Endothelial cell of umbilical vein (primary cell): Measurements from ENCODE around the gene LRRC31.

Experiments used
- POLR2A ChIP-seq: IDR thresholded peaks from 2 replicates; pipeline ENCODE4 v1.6.1; 2012; ENCODE audit warnings: low read depth, mild to moderate bottlenecking, control low read depth, low read length
- POLR2AphosphoS5 ChIP-seq: IDR thresholded peaks from 2 replicates; pipeline ENCODE4 v1.6.1; 2012; ENCODE audit warnings: low read depth, mild to moderate bottlenecking, control low read depth, low read length, moderate library complexity; ENCODE audit not compliant: insufficient read depth
- TF ChIP-seq, protein P1 (sequence below), 2 donors: IDR thresholded peaks; 1 replicate in 1 of 2; 2 replicates in 1 of 2; pipeline ENCODE4 v1.5.1; 2011; ENCODE audit warnings: low read length in 2 of 2, mild to moderate bottlenecking in 2 of 2, moderate library complexity in 2 of 2, control low read depth in 1 of 2, inconsistent platforms in 1 of 2, low read depth in 1 of 2; ENCODE audit not compliant: insufficient read depth in 1 of 2; ENCODE audit errors: extremely low read depth in 1 of 2
- TF ChIP-seq, protein P2 (sequence below): IDR thresholded peaks from 2 replicates; pipeline ENCODE4 v1.6.1; 2011; ENCODE audit not compliant: insufficient read depth, insufficient read length

DNA sequence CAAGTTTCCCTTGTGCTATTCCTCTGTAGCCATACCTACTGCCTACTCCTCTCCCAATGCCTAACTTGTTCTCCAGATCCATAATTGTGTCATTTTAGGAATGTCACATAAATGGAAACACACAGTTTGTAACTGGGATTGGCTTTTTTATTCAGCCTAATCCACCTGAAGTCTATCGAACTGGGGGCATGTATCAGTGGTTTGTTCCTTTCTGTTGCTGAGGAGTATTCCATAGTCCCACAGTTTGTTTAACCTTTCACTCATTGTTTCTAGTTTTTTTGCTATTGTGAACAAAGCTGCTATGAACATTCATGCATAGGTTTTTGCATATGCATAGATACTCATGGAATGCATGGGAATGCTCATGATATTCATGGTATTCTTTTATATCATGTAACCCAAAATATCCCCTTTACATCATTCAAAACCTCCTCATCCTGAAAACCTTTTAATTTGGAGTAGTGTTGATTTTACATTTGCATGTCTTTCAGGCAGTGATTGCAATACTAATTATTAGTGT lies 31.2 kb downstream of the LRRC31 start:
- TF ChIP-seq, protein P1, sequence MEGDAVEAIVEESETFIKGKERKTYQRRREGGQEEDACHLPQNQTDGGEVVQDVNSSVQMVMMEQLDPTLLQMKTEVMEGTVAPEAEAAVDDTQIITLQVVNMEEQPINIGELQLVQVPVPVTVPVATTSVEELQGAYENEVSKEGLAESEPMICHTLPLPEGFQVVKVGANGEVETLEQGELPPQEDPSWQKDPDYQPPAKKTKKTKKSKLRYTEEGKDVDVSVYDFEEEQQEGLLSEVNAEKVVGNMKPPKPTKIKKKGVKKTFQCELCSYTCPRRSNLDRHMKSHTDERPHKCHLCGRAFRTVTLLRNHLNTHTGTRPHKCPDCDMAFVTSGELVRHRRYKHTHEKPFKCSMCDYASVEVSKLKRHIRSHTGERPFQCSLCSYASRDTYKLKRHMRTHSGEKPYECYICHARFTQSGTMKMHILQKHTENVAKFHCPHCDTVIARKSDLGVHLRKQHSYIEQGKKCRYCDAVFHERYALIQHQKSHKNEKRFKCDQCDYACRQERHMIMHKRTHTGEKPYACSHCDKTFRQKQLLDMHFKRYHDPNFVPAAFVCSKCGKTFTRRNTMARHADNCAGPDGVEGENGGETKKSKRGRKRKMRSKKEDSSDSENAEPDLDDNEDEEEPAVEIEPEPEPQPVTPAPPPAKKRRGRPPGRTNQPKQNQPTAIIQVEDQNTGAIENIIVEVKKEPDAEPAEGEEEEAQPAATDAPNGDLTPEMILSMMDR (IDR thresholded peaks at IDR 0.05; ENCODE audit: extremely low read depth in 1 of 2, insufficient read depth in 1 of 2, low read depth in 1 of 2, low read length in 2 of 2) = no peak
- TF ChIP-seq POLR2AphosphoS5 (no peak), POLR2A (no peak)
- TF ChIP-seq, protein P2, sequence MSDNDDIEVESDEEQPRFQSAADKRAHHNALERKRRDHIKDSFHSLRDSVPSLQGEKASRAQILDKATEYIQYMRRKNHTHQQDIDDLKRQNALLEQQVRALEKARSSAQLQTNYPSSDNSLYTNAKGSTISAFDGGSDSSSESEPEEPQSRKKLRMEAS = no peak
